HepG2 (cell line): ENCODE results near the gene OGFOD3. TPM values are rescaled to one million over a fixed set of nuclear protein-coding genes. Genes with fewer than 3 reads are reported as not detected.

Experiments
- ARID2 ChIP-seq: sonication (generic); formaldehyde crosslinking; IDR thresholded peaks from 2 replicates; pipeline ENCODE4 v1.8.1; 2022; ENCODE audit warnings: mild to moderate bottlenecking, missing genetic modification reagents, borderline replicate concordance
- ATM ChIP-seq: fragments of 450-650 bp; IDR thresholded peaks from 2 replicates; pipeline ENCODE4 v1.7.1; 2017; ENCODE audit warnings: mild to moderate bottlenecking, borderline replicate concordance
- DNMT1 ChIP-seq: sonication (generic); formaldehyde crosslinking; IDR thresholded peaks from 2 replicates; pipeline ENCODE4 v1.5.1; 2020; ENCODE audit warnings: mild to moderate bottlenecking, missing genetic modification reagents
- ELF3 ChIP-seq: IDR thresholded peaks from 2 replicates; pipeline ENCODE4 v1.6.1; 2016; ENCODE audit warnings: missing genetic modification reagents, missing compliant biosample characterization
- GABPB1 ChIP-seq: IDR thresholded peaks from 2 replicates; pipeline ENCODE4 v1.6.1; 2016; ENCODE audit warnings: mild to moderate bottlenecking, missing genetic modification reagents, moderate library complexity, missing compliant biosample characterization
- GRHL1 ChIP-seq: sonication (generic); formaldehyde crosslinking; conservative IDR thresholded peaks from 2 replicates; pipeline ENCODE4 v1.8.0; 2022; ENCODE audit warnings: missing genetic modification reagents
- KLF9 ChIP-seq: IDR thresholded peaks from 2 replicates; pipeline ENCODE4 v1.6.1; 2016; ENCODE audit warnings: low read depth
- LBX2 ChIP-seq: sonication (generic); formaldehyde crosslinking; IDR thresholded peaks from 2 replicates; pipeline ENCODE4 v1.5.0; 2020; ENCODE audit warnings: missing genetic modification reagents, mild to moderate bottlenecking, borderline replicate concordance
- MZF1 ChIP-seq: sonication (generic); formaldehyde crosslinking; IDR thresholded peaks from 2 replicates; pipeline ENCODE4 v1.8.1; 2023; ENCODE audit warnings: mild to moderate bottlenecking, missing genetic modification reagents, borderline replicate concordance
- PLRG1 ChIP-seq: fragments of 450-650 bp; conservative IDR thresholded peaks from 2 replicates; pipeline ENCODE4 v1.6.1; 2016
- RBM39 ChIP-seq: fragments of 200-400 bp; formaldehyde crosslinking; IDR thresholded peaks from one replicate; pipeline ENCODE4 v1.6.1; 2018; ENCODE audit warnings: antibody characterized with exemption, mild to moderate bottlenecking, low read depth, low read length; ENCODE audit not compliant: poor library complexity, severe bottlenecking
- SMAD9 ChIP-seq: sonication (generic); formaldehyde crosslinking; IDR thresholded peaks from 2 replicates; pipeline ENCODE4 v1.5.1; 2020; ENCODE audit warnings: mild to moderate bottlenecking, missing genetic modification reagents
- TBL1XR1 ChIP-seq: fragments of 150-350 bp; IDR thresholded peaks from 2 replicates; pipeline ENCODE4 v1.6.1; 2014; ENCODE audit warnings: borderline replicate concordance, low read length; ENCODE audit not compliant: partially characterized antibody
- TIGD3 ChIP-seq: sonication (generic); formaldehyde crosslinking; IDR thresholded peaks from 2 replicates; pipeline ENCODE4 v1.5.1; 2020; ENCODE audit warnings: mild to moderate bottlenecking, missing genetic modification reagents, borderline replicate concordance
- TOE1 ChIP-seq: sonication (generic); formaldehyde crosslinking; IDR thresholded peaks from 2 replicates; pipeline ENCODE4 v1.4.0; 2020; ENCODE audit warnings: mild to moderate bottlenecking, missing genetic modification reagents
- ZBTB10 ChIP-seq: sonication (generic); formaldehyde crosslinking; IDR thresholded peaks from 2 replicates; pipeline ENCODE4 v1.4.0; 2020; ENCODE audit warnings: missing genetic modification reagents, borderline replicate concordance
- ZFP62 ChIP-seq: sonication (generic); formaldehyde crosslinking; IDR thresholded peaks from 2 replicates; pipeline ENCODE4 v1.4.0; 2020; ENCODE audit warnings: missing genetic modification reagents
- ZNF704 ChIP-seq: sonication (generic); formaldehyde crosslinking; IDR thresholded peaks from 2 replicates; pipeline ENCODE4 v1.8.1; 2023; ENCODE audit warnings: mild to moderate bottlenecking, inconsistent platforms, moderate library complexity, missing genetic modification reagents, borderline replicate concordance
- ZNF768 ChIP-seq: sonication (generic); formaldehyde crosslinking; IDR thresholded peaks from 2 replicates; pipeline ENCODE4 v1.4.0; 2020; ENCODE audit warnings: missing genetic modification reagents
- ZNF775 ChIP-seq: sonication (generic); formaldehyde crosslinking; IDR thresholded peaks from 2 replicates; pipeline ENCODE4 v1.4.0; 2020; ENCODE audit warnings: missing genetic modification reagents, mild to moderate bottlenecking, moderate library complexity, borderline replicate concordance
- polyA plus RNA-seq, 8 experiments: library from polyadenylated mRNA; depleted of rRNA in 3 of 8; stranded (reverse) in 7 of 8; unstranded in 1 of 8; fragments of >200 nt; fragmentation: Illumina TruSeq in 4 of 8; extraction: Trizol in 4 of 8; gene quantifications; 2 replicates each; pipeline versions ENCODE4 v1.2.1 to v1.2.3, GENCODE V29; 2011 to 2016; ENCODE audit warnings: low read depth in 4 of 8, missing spikeins in 1 of 8, mixed read lengths in 1 of 8; ENCODE audit not compliant: insufficient read depth in 1 of 8
- total RNA-seq, 5 experiments: library from RNA; depleted of rRNA; stranded (reverse); fragments of >200 nt; fragmentation: Illumina TruSeq; extraction: Trizol; gene quantifications; 2 replicates each; pipeline ENCODE4 v1.2.3, GENCODE V29; 2016; ENCODE audit warnings: low read depth in 1 of 5

The OGFOD3 gene
- total and polyA plus RNA-seq, 2 of the 13 experiments (the other 11 are each of a cell fraction or from before 2014, with no cell fraction given) = 40.0 to 42.1 TPM

DNA sequence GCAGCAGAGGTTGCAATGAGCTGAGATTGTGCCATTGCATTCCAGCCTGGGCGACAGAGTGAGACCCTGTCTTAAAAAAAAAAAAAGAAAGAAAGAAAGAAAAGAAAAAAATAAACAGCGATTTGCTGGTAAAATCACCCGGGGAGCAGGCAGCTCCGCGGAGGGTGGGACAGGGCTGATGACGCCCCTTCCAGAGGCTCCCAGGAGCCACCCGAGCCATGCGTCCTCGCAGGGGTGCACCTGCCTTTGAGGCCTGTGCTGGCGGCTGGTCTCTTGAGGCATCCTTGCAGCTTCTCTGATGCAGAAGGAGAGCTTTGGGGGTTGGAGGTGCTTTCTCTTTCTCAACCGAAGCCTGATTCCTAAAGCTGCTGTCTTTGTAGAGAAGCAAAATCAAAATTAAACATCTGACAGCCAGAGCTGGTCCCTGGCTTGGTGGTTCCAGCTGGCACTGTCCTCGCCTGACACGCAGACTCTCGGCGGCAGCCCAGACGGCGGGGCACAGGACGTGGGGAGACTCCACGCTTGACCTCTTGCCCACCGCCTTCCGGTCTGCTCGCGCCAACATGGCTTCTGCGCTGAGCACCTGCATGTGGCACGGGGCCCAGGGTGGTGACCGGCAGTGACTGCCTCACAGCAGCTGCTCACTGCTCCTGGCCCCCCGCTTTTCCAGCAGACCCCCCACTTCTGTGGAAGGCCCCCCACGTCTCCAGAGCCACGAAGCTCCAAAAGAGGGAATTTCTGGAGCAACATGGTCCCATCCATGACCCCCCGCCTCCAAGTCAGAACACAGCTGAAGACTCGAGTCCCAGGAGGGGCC, 40.3 kb downstream of the OGFOD3 start (continued):
- TF ChIP-seq ZNF704 = no peak
- TF ChIP-seq DNMT1 = 0 out of 2 replicates have a peak, but pooled peaks have one; percentile 47
- no peak for TF ChIP-seq ELF3 (CRISPR knock-in tag)
- TF ChIP-seq GRHL1 (CRISPR knock-in tag) = no peak
- TF ChIP-seq KLF9 (CRISPR knock-in tag) = no peak
- TF ChIP-seq MZF1 (CRISPR knock-in tag) = no peak
- no peak for TF ChIP-seq ZFP62 (CRISPR knock-in tag)
- no peak for TF ChIP-seq ATM
- TF ChIP-seq LBX2 (CRISPR knock-in tag) = no peak
- TF ChIP-seq PLRG1 = no peak
- TF ChIP-seq SMAD9 (CRISPR knock-in tag) = no peak
- no peak for TF ChIP-seq ZNF775 (CRISPR knock-in tag)
- 0 out of 2 replicates have a peak, but pooled peaks have one; percentile 28 for TF ChIP-seq GABPB1 (CRISPR knock-in tag)
- no peak for TF ChIP-seq ZBTB10 (CRISPR knock-in tag)
- peak; percentile 52; the same call in 1 of the 2 replicates for TF ChIP-seq ZNF768 (CRISPR knock-in tag)
- TF ChIP-seq RBM39 = peak; percentile 1
- no peak for TF ChIP-seq ARID2 (CRISPR knock-in tag)
- TF ChIP-seq TIGD3 (CRISPR knock-in tag) = no peak
- no peak for TF ChIP-seq TBL1XR1
- TF ChIP-seq TOE1 = no peak
